ENCODE results near the gene KLK6.

KLK6 gene

GRCh38 chr19:51002542-51003311 is 33.3 kb upstream of the KLK6 start:
- H3K9ac ChIP-seq = no peak overlapping the region
- no peak overlapping the region for H2AFZ ChIP-seq (ENCODE audit: low read depth)

GRCh38 chr19:51002089-51002532 is 32.7 kb upstream of the KLK6 start:
- H3K4me2 ChIP-seq = no peak overlapping the region
- H3K4me3 ChIP-seq (IDR thresholded peaks at IDR 0.05; ENCODE audit: insufficient read depth, low read depth, low read length) = no peak overlapping the region
- H4K20me1 ChIP-seq (ENCODE audit: insufficient read depth) = no peaks in the 10 kb centered on the region
- H3K4me1 ChIP-seq (ENCODE audit: low read depth, poor library complexity, severe bottlenecking) = no peaks in the 10 kb centered on the region
- H3K79me2 ChIP-seq (ENCODE audit: insufficient read depth, low read depth) = no peaks in the 10 kb centered on the region
- TF ChIP-seq CTCF (conservative IDR thresholded peaks at IDR 0.05; ENCODE audit: low read depth, low read length) = no peak
- H3K9ac ChIP-seq = no peak overlapping the region
- no peak overlapping the region for H3K27ac ChIP-seq
- peaks cover 4% of the 10 kb centered on the region; the same call in 1 of the 2 replicates for H3K27me3 ChIP-seq (ENCODE audit: insufficient read depth, low read depth)
- no peak overlapping the region for H2AFZ ChIP-seq (ENCODE audit: low read depth)
- no peaks in the 10 kb centered on the region for H3K36me3 ChIP-seq (ENCODE audit: insufficient read depth)

More at GRCh38 chr19:51002542-51003311, 33.3 kb upstream of the KLK6 start:
- H3K4me3 ChIP-seq (IDR thresholded peaks at IDR 0.05; ENCODE audit: insufficient read depth, low read depth, low read length) = no peak overlapping the region
- H3K79me2 ChIP-seq (ENCODE audit: insufficient read depth, low read depth) = no peaks in the 10 kb centered on the region
- H3K4me2 ChIP-seq = no peak overlapping the region
- no peak overlapping the region for H3K27ac ChIP-seq
- no peaks in the 10 kb centered on the region for H4K20me1 ChIP-seq (ENCODE audit: insufficient read depth)
- 0 out of 2 replicates have a peak, but pooled peaks cover 2% of the 10 kb centered on the region for H3K27me3 ChIP-seq (ENCODE audit: insufficient read depth, low read depth)
- no peaks in the 10 kb centered on the region for H3K4me1 ChIP-seq (ENCODE audit: low read depth, poor library complexity, severe bottlenecking)
- no peak for TF ChIP-seq CTCF (conservative IDR thresholded peaks at IDR 0.05; ENCODE audit: low read depth, low read length)
- H3K36me3 ChIP-seq (ENCODE audit: insufficient read depth) = no peaks in the 10 kb centered on the region

GRCh38 chr19:51001515-51001914 is 32.1 kb upstream of the KLK6 start, which contains the start of gene KLK8:
TSS of gene KLK8 (minus strand) at chr19:51001604. CDS start at chr19:51001167, 437 bp downstream.
- Histone ChIP-seq H3K4me1 (ENCODE audit: low read depth, poor library complexity, severe bottlenecking) (no peaks in the 10 kb centered on the region), H3K4me2 (no peak within 1 kb of the TSS), H3K36me3 (ENCODE audit: insufficient read depth) (no peaks in the 10 kb centered on the region), H3K4me3 (IDR thresholded peaks at IDR 0.05; ENCODE audit: insufficient read depth, low read depth, low read length) (no peak within 1 kb of the TSS), H2AFZ (ENCODE audit: low read depth) (no peak within 1 kb of the TSS), H3K79me2 (ENCODE audit: insufficient read depth, low read depth) (no peaks in the 10 kb centered on the region), H3K9ac (no peak within 1 kb of the TSS), H3K27ac (no peak within 1 kb of the TSS), H3K27me3 (ENCODE audit: insufficient read depth, low read depth) (peaks cover 4% of the 10 kb centered on the region; the same call in 1 of the 2 replicates), H4K20me1 (ENCODE audit: insufficient read depth) (no peaks in the 10 kb centered on the region)
- no peak for TF ChIP-seq CTCF (conservative IDR thresholded peaks at IDR 0.05; ENCODE audit: low read depth, low read length)

- no peak overlapping the region for H3K27ac ChIP-seq
- H3K9ac ChIP-seq = no peak overlapping the region
- no peak for TF ChIP-seq CTCF (conservative IDR thresholded peaks at IDR 0.05; ENCODE audit: low read depth, low read length)
- H3K79me2 ChIP-seq (ENCODE audit: insufficient read depth, low read depth) = no peaks in the 10 kb centered on the region
- no peaks in the 10 kb centered on the region for H3K4me1 ChIP-seq (ENCODE audit: low read depth, poor library complexity, severe bottlenecking)
- H3K36me3 ChIP-seq (ENCODE audit: insufficient read depth) = no peaks in the 10 kb centered on the region
- H3K27me3 ChIP-seq (ENCODE audit: insufficient read depth, low read depth) = peaks cover 4% of the 10 kb centered on the region; the same call in 1 of the 2 replicates
- H2AFZ ChIP-seq (ENCODE audit: low read depth) = no peak overlapping the region
- no peak overlapping the region for H3K4me3 ChIP-seq (IDR thresholded peaks at IDR 0.05; ENCODE audit: insufficient read depth, low read depth, low read length)
- no peak overlapping the region for H3K4me2 ChIP-seq
- H4K20me1 ChIP-seq (ENCODE audit: insufficient read depth) = no peaks in the 10 kb centered on the region
These were observed 31.6 kb upstream of the KLK6 start for GRCh38 chr19:51000981-51001380.
